CD4-positive, alpha-beta T cell (primary cell): ENCODE measurements around the gene GCLC. TPM values are rescaled to one million over a fixed set of nuclear protein-coding genes. Genes with fewer than 3 reads are reported as not detected.

ENCODE experiments used
- ATAC-seq: fragments of 200-7000 bp; cut with Tn5 transposase; one replicate; pipeline ENCODE4 v1.10.0; 2022; ENCODE audit warnings: mild to moderate bottlenecking; ENCODE audit not compliant: poor library complexity
- CTCF ChIA-PET: fragments of 350-600 bp; sonication (Branson Sonifier 250); formaldehyde crosslinking; loops from one replicate; lab custom pipeline; 2021; ENCODE audit warnings: antibody characterized with exemption, inconsistent platforms; lab: Charles Lee
- POLR2A ChIA-PET: fragments of 350-600 bp; sonication (Branson Sonifier 250); formaldehyde crosslinking; loops from one replicate; lab custom pipeline; 2021; ENCODE audit warnings: antibody characterized with exemption, inconsistent platforms; lab: Charles Lee
- DNase-seq, 14 experiments: peaks; one replicate each; pipeline ENCODE4 v3.0.0-alpha.2; 2013 to 2020; ENCODE audit warnings: mixed read lengths in 2 of 14
- H3K27ac ChIP-seq, 2 donors: one replicate each; pipeline versions ENCODE4 v1.5.1 to v1.7.0; 2013; ENCODE audit warnings: low read length in 2 of 2, low read depth in 1 of 2, mild to moderate bottlenecking in 1 of 2
- H3K27me3 ChIP-seq, 2 experiments: 1 replicate in 1 of 2; 2 replicates in 1 of 2; pipeline versions ENCODE4 v1.6.1 to v1.7.0; 2013; ENCODE audit warnings: low read length in 2 of 2, control low read depth in 1 of 2, mild to moderate bottlenecking in 1 of 2, moderate library complexity in 1 of 2; ENCODE audit not compliant: insufficient read depth in 2 of 2, control insufficient read depth in 1 of 2
- H3K36me3 ChIP-seq: one replicate; pipeline ENCODE4 v1.6.1; 2013; ENCODE audit warnings: low read length, control low read depth; ENCODE audit not compliant: insufficient read depth
- H3K4me1 ChIP-seq: one replicate; pipeline ENCODE4 v1.6.1; 2013; ENCODE audit warnings: low read length, control low read depth; ENCODE audit not compliant: insufficient read depth
- H3K4me3 ChIP-seq: one replicate; pipeline ENCODE4 v1.5.1; 2013; ENCODE audit warnings: mild to moderate bottlenecking, low read length, moderate library complexity
- H3K9me3 ChIP-seq, 2 experiments: 1 replicate in 1 of 2; 2 replicates in 1 of 2; pipeline versions ENCODE4 v1.6.1 to v1.7.0; 2013; ENCODE audit warnings: low read length in 2 of 2, mild to moderate bottlenecking in 2 of 2, control low read depth in 1 of 2, moderate library complexity in 1 of 2; ENCODE audit not compliant: control insufficient read depth in 1 of 2, insufficient read depth in 1 of 2
- H3K27ac Mint-ChIP-seq: one replicate; pipeline ENCODE4 v1.8.0; 2020; ENCODE audit warnings: mixed read lengths
- H3K27me3 Mint-ChIP-seq: one replicate; pipeline ENCODE4 v1.8.0; 2021; ENCODE audit warnings: mixed read lengths
- H3K36me3 Mint-ChIP-seq: one replicate; pipeline ENCODE4 v1.8.0; 2021; ENCODE audit warnings: low read depth, mixed read lengths
- H3K4me1 Mint-ChIP-seq: one replicate; pipeline ENCODE4 v1.8.0; 2021; ENCODE audit warnings: low read depth, mixed read lengths
- H3K4me3 Mint-ChIP-seq: one replicate; pipeline ENCODE4 v1.8.0; 2020; ENCODE audit warnings: mild to moderate bottlenecking, mixed read lengths
- H3K9me3 Mint-ChIP-seq: one replicate; pipeline ENCODE4 v1.8.0; 2020; ENCODE audit warnings: mixed read lengths
- CTCF ChIP-seq: fragments of 200-600 bp; IDR thresholded peaks from one replicate; pipeline ENCODE4 v1.8.0; 2022; ENCODE audit warnings: antibody characterized with exemption, mild to moderate bottlenecking
- intact Hi-C, 2 experiments: fragments of 100-400 bp; cut with DNase I in 1 of 2; cut with micrococcal nuclease in 1 of 2; formaldehyde crosslinking; loops; one replicate each; pipeline versions ENCODE4 v1.15.1 to v1.9.0; 2023 to 2025; cut with DNase I, micrococcal nuclease
- total RNA-seq, 174 experiments: library from RNA in 2 of 174; stranded (reverse) in 2 of 174; gene quantifications; one replicate each; pipeline ENCODE4 v1.2.3 and lab custom pipeline; 2021 to 2026

GCLC gene
- total RNA-seq, 2 experiments from 2014 or later = 8.9 to 10.1 TPM

- Histone ChIP-seq H3K36me3 (no peaks in the 10 kb centered on the region), H3K27ac (no peak overlapping the region), H3K27me3 (no peaks in the 10 kb centered on the region), H3K4me1 (peaks cover 26% of the 10 kb centered on the region), H3K4me3 (no peak overlapping the region), H3K9me3 (no peaks in the 10 kb centered on the region)
- peaks cover 14% of the 10 kb centered on the region for H3K36me3 Mint-ChIP-seq
- ChIA-PET CTCF (no interaction called here), POLR2A (no interaction called here)
- no peak for TF ChIP-seq CTCF
- peaks cover 63% of the 10 kb centered on the region for H3K4me1 Mint-ChIP-seq
- intact Hi-C loops = loop anchor here (5.0 to 10.0 kb wide), 10 partner anchors 43 to 1255 kb away; partner anchors contain the start of genes ELOVL5 (in 1 of the 2), GSTA4 (in 1 of the 2), LRRC1 (in 1 of the 2) and MCM3 (in 1 of the 2)
- no peaks in the 10 kb centered on the region for H3K27me3 Mint-ChIP-seq
- H3K4me3 Mint-ChIP-seq = peak overlapping the region; percentile 31
- no peak overlapping the region for H3K27ac Mint-ChIP-seq
- ATAC-seq = no peak
- no peaks in the 10 kb centered on the region for H3K9me3 Mint-ChIP-seq
- DNase-seq = no peak
Observed at GRCh38 chr6:53540129-53540692, 4.7 kb downstream of the GCLC start.

DNA sequence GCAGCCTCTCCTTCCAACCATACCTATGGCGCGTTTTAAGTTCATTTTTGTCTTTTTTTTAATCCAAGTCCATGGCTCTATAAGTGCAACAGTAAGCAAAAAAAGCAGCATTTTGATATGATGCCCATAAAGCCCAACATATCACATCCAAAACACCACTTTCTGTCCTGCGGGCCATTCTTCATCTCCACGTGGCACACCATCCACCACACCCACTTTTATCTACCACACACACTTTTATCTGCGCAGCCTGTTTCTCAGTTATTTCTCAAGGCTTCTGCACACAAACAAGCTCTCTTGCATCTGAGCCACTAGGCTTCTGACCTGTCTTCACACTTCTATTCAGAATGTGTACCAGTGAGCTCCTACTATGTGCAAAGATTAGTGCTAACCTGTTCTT lies 5.3 kb downstream of the GCLC start:
- Histone ChIP-seq H3K36me3 (no peaks in the 10 kb centered on the region), H3K4me3 (no peak overlapping the region), H3K9me3 (no peaks in the 10 kb centered on the region), H3K4me1 (peaks cover 24% of the 10 kb centered on the region), H3K27ac (no peak overlapping the region), H3K27me3 (no peaks in the 10 kb centered on the region)
- Mint-ChIP-seq H3K4me1 (peaks cover 58% of the 10 kb centered on the region), H3K4me3 (no peak overlapping the region), H3K27ac (no peak overlapping the region), H3K9me3 (no peaks in the 10 kb centered on the region), H3K36me3 (peaks cover 14% of the 10 kb centered on the region), H3K27me3 (no peaks in the 10 kb centered on the region)
- intact Hi-C loops = no loop called here
- ChIA-PET CTCF (no interaction called here), POLR2A (no interaction called here)
- DNase-seq (no peak), ATAC-seq (no peak)
- no peak for TF ChIP-seq CTCF

GRCh38 chr6:53536561-53536960 lies 8.3 kb downstream of the GCLC start:
- intact Hi-C loops = no loop called here
- Histone ChIP-seq H3K9me3 (no peaks in the 10 kb centered on the region), H3K27me3 (no peaks in the 10 kb centered on the region), H3K36me3 (no peaks in the 10 kb centered on the region), H3K27ac (no peak overlapping the region), H3K4me3 (no peak overlapping the region), H3K4me1 (peaks cover 2% of the 10 kb centered on the region)
- H3K9me3 Mint-ChIP-seq = no peaks in the 10 kb centered on the region
- ChIA-PET POLR2A (interaction anchor here (2.0 kb wide), 1 partner anchor 8 kb away, joined by 8 read pairs; the partner anchor contains the start of gene GCLC), CTCF (no interaction called here)
- H3K27me3 Mint-ChIP-seq = no peaks in the 10 kb centered on the region
- DNase-seq (no peak), ATAC-seq (no peak)
- no peak overlapping the region for H3K27ac Mint-ChIP-seq
- H3K4me1 Mint-ChIP-seq = peaks cover 53% of the 10 kb centered on the region
- H3K36me3 Mint-ChIP-seq = peaks cover 7% of the 10 kb centered on the region
- no peak overlapping the region for H3K4me3 Mint-ChIP-seq
- TF ChIP-seq CTCF = no peak
